Measurements from ENCODE around the gene EHD4.

EHD4 gene

DNA sequence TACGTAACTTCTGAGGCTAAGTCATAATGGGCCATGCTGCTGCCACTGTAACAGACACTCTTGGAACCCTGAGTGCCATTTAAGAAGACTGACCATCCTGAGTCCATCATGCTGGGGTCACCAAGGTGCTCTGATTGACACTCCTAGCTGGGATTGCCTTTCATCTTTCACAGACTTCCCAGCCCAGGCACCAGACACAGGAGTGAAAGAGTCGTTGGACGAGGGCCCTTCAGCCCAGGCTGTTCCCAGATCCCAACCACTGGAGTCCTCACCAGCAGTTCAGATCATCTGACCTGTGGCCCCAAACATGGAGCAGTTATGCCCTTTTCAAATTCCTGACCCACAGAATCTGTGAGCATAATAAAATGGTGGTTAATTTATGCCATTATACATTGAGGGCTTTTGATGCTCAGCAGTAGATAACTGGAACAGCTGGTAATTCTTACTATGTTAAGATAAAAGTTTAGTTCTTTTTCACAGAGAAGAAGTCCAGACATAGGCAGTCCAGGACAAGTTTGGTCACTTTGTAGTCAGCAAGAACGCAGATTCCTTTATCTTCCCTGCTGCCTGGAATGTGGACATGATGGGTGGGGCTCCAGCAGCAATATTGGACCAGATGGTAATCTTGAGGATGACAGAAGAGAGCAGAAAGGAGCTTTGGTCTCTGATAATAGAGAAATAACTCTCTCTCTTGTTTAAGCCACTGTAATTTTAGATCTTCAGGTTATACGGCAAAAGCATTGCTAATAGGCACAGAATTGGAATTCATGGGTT is 7.3 kb upstream of the EHD4 start:
- DNase-seq = no peak

DNA sequence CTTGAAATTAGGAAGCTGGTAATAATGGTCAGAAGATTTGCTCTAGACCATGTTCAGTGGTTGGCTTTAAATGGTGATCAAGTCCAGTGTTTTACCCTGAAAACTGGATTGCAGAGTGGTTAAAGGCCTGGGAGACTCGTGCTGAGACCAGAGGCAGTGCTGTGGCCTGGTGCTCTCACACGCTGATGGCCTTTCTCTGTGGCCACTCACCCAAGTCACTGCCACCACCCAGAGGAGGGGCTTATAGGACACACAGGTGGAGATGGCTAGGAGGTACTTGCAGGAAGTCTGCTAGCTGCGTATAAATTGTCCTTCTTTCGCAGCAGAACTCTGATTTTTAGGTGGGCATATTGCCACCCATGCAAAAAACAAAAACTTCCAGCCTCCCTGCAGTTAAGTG is 6.2 kb upstream of the EHD4 start:
- no peak for DNase-seq

DNA sequence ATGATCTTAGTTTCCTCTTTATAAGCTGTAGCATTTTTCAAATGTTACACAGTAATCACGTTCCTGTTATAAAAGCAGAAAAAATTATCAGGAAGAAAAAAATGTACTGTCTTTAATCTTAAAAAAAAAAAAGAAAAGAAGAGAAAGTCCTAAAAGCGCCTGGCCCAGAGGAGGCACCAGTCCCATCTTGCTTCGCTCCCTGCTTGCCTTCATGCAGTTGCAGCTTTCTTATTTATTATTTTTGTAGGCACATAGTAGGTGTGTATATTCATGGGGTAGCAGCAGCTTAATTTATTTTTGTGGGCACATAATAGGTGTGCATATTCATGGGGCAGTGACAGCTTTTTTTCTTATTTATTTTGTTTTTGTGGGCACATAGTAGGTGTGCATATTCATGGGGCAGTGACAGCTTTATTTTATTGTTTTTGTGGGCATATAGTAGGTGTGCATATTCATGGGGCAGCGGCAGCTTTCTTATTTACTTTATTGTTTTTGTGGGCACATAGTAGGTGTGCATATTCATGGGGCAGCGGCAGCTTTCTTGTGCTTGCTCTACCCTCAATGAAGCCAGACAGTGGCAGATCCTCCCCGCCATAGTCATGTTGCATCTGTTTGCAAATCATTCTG is 5.5 kb upstream of the EHD4 start:
- DNase-seq = no peak

DNA sequence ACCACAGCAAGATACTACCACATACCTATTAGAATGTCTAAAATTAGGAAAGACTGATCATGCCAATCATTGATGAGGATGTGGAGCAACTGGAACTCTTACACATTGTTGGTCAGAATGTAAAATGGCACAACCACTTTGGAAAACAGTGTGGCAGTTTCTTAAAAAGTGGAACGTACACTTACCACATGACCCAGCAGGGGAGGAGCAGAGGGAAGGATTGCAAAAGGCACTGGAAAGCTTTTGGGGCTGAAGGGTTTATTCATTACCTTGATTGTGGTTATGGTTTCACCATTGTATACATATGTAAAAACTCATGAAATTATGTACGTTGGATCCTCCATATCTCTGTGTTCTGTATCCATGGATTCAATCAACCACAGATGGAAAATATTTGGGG is 3.3 kb upstream of the EHD4 start:
- no peak for DNase-seq

DNA sequence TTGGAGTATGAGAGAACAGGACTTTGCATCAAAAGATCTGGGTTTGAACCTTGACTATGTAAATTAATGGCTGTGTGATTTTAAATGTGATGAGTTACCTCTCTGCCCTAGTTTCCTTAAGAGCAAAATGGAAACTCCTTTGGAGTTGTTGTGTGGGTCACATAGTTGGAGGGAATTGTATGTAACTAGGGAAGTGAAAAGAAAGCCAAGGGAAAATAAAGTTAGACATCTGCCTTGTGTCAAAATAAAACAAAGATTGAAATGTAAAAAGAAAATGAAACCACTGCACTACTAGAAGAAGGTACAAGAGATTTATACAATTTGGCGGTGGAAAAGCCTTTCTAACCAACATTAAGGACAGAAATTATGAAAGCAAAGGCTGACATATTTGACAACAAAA is 1.7 kb upstream of the EHD4 start:
- no peak for DNase-seq

DNA sequence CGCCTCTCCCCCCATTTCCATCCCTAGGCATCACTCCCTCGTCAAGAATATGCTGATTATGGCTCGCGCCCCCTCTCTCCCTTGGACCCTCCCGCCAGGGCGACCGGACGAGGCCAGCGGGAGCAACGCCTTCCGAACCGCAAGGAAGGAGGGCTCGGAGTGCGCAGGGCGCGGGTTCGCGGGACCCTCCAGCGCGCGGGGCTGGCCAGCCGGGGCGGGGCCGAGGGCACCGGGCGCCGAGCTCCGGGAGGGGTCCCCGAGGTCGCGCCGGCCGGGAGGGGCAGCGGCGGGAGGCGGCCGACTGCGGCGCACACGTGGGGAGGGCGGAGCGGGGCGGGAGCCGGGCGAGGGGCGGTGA is 483 bp downstream of the EHD4 start:
- no peak for DNase-seq

DNA sequence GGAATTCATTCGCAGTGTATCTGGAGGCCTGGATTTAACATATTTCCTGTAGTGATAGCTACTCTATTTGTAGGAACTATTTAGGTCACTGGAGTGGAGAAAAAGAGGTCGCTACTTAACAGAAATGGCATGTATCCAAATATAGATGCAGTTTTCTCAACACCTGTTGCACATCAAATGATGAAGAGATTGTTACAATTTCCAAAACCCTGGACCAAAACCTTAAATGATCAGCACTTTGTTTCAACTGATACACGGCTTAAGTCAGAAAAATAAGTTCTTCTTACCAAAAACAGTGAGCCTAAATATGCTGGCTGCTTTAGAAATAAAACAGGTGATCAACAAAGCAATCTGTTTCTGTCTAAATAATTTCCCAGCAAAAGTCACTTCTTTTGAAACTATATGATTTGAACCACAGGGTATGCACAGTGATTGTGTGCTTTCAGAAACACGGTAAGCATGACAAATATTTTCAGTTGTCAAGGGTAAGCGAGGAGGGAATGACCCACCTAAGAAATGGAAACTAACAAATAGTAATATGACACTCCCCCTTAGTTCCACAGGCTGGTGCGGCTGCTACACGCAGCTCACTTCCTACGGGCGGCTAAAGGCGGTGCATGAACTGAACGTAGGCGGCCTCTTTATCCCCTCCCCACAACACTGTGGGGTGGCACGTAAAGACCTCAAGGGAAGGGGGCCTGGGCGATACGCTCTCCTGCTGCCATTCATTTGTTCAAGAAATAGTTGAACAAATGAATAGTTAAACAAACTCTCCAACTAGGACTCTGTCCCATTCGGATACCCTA is 1.1 kb downstream of the EHD4 start:
- peak; percentile 50 for DNase-seq

DNA sequence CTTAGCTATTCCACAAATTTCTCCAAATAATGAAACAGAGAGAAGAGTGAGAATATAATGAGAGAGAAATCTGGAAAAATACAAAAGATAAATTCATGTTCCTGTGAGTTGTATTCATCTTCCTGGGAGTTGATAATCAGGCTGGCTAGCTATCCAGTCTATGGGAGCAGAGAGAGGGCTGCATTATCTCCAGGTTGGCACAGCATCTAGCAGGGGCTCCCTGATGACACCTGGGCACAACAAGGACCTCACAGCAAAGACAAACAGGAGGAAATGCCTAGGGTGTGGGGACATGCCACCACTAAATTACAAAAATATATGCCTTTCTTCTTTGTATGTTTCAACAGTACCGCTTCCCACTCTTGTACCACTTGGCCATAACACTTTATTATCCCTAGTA is 1.9 kb downstream of the EHD4 start:
- DNase-seq = no peak

DNA sequence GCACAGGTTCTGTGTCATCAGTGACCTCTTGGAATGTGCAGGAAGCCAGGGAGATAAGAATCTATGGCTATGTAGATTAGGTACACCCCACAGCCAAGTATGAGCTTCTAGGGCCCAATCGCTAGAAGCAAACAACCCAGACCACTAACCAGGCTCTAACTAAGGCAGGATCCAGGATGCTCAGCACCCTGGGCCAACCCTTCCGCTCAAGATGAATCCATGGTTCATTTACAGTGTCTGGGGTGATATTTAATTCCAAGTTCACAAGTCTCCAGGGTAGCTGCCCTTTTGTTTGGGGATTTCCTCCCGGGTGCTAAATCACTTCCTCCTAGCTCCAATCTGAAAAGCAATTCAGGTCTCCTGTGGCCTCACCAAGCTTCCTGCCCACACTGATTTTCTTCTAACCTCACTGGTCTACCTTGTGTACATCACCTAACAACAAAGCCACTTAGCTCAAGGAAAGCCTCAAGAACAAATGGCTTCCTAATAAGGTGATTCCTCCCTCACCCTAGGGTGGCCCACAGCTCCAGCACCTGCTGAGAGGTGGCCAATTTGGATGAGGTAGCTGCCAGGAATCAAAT is 2.4 kb downstream of the EHD4 start:
- DNase-seq = no peak

DNA sequence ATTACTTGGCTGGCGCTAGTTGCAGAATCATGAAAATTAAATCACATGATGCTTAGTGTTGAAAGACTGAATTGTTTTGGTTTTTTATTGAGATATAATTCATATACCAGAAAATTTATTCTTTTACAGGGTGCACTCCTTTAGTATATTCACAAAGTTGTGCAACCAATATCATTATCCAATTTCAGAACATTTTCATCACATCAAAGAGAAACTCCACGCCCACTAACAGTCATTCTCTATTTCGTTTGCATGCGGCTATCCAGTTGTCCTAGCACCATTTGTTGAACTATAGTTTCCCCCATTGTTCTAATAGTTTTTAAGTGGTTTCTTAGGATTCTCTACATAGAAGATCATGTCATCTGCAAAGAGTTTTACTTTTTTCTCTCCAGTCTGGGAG is 3.7 kb downstream of the EHD4 start:
- no peak for DNase-seq

DNA sequence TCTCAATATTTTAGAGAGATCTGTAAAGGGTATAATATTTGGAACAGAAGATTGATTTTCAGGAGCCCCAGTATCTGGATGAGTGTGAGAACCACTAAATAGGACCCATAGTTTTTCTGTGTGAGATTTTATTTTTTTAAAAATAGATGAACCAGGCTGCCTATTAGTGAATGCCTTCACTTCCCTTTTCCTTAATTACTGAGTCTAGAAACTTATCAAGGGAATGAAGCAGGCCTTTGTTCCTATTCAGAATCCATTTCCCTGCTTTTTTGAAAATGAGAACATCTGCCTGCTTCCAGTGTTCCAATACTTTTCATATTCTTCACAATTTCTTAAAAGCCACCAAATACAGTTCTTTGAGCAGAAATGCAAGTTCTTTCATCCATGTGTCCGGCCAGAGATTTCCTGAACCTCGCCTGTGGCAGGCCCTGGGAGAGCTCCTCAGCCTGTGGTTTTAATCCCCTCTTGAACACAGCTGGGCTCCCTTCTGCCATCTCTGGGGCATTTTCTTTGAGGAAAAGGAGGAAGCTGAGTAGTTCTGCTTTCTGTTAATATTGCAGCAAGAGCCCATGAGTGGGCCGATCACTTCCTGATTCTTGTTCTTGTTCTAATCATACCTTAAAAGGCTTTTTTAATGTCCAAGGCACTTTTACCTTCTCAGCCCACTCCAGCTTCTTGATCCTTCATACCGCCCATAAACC is 4.7 kb downstream of the EHD4 start:
- no peak for DNase-seq

DNA sequence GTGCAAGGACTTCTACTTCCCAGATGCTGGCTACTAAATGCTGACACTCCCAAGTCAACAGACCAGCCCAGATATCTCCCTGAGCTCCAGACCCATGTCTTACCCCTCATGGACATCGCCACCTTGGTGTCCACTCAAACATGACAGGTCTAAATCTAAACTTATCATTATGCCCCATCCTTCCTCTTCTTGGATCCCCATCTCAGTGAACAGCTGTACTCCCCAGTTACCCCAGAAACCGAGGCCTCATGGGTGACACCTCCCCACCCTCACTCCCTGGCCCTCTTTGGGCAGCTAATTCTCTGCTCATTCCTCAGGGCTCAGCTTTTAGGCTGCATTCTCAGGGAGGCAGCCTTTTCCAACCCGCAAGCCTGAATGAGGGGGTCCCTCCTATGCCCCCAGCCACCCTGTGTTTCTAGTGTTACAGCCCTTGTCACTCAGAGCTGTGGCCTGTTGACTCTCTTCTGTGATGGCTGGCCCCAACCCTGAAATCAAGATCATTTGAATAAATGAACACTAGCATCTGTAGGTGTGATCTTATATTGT is 5.4 kb downstream of the EHD4 start:
- DNase-seq = no peak

DNA sequence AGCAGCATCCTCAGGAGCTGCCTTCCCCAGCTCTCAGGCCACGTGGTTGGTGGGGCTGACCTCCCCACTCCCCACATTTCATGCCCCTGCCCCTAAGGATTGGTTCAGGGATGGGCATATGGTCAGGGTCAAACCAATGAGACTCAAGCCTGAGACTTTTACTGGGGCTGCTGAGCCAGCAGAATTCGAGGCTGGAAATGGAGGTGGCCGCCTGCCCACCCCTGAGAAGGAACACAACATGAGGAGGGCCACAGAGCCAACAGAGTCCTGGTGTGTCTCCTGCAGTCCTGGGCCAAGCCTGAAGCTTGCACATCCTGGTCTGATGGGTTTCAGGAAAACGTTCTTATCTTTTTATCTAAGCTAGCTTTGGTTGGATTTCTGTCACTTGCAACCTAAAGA is 5.9 kb downstream of the EHD4 start:
- no peak for DNase-seq

DNA sequence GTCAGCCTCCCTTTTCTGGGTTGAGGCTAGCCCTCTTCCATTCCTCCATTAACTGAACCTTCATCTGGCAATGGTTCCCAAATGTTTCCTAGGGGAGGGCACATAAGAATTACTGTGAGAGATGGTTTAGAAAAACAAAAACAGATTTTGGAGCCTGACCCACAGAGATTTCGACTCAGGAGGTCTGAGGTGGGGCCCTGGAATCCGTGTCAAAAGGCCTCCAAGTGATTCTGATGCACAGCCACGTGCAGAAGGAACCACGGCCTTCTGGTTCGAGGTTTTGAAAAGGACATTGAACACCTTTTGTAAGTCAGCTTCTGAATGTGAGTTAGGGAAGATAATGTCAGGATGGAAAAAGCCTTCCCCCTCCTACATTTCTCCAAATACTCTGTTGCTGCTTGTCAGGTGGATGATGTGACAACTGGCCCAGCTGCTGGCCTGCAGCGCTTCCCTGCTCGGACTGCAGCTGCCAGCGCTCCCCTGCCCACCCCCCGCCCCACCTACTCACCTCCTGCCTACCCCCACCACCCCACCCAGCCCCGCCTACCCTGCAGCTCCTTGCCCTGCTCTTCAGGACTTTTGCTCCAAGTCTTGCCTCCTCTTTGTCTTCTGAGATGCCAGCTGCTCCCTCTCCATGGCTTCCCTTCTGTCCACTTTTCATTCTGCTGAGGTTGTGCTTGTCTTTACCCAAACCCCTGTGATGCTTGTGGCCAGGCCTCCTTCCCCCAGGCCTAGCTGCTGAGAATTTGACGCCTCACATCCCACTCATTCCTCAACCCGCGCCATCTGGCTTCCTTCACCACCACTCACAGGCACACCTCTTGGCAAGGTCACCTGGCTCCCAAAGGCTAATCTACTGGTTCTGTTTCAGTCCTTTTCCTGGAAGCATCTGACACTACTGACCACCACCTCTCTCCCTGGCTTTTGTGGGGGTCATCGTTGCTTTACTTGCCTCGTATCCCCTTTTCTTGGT is 6.6 kb downstream of the EHD4 start:
- DNase-seq = peak; percentile 31

DNA sequence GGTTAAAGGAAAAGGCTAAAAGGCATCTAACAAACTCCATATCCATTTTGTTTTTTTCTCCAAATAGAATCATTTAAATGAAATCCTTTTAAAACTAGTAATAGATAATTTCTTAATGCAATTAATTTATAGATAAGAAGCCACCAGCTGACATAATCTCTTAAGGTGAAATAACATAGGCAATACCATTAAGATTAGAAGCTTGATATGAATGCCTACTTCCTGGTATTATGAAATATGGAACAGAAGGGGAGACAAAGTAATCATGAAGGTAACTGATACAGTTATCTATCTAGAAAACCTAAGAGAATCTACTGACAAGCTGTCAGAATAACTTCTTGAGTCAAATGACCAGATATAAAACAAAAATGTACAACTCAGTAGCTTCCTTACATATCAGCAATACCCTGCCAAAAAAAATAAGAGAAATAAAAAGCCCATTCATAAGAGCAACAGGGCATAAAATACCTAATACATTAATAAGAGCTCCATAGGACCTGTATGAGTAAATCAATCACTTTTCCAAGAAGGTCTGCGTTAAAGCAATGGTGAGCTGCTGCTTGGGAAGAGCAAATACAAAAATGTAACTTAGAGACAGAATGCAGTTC is 10.7 kb downstream of the EHD4 start:
- DNase-seq = no peak

DNA sequence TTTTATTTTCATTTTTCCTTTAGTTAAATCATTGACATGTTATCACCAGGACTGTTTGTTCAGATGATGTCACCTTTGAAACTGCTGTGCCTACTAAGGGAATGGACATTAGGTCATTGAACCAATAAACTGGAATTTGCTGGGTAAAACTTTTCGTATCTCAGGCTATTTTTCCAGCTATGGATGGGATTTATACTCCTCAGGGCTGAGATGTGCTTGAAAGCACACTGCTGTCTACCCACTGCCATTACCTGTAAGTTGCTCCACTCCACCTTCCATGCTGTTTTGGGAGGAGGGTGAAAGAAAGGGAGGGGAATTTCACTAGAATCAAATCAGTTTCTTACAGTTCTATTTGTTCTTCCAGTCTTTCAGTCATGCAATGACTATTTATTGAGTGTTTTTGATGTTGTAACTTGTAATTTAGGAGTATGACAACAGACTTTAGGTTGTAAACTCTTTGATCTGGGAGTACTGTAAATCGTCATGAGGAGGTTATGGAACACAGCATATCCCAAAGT is 11.3 kb downstream of the EHD4 start:
- no peak for DNase-seq

DNA sequence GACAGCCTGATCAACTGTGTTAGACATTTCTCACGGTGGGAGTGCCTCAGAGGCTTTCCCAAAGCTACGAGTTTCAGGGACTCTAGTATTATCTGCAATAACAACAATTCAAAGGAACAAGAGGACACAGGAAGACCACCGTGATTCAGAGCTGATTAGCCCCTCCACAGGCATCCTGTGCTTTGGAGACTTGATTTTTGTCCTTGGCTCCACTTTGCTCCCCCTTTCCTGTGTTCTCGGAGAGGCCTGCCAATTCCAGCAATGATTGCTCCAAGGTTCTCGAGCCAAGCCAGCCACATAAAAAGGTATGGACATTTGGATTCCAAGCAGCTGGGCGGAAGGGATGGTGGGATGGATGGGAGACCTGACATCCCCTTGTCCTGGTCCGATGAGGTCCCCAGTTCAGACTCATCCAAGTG is 14.3 kb downstream of the EHD4 start:
- no peak for DNase-seq

DNA sequence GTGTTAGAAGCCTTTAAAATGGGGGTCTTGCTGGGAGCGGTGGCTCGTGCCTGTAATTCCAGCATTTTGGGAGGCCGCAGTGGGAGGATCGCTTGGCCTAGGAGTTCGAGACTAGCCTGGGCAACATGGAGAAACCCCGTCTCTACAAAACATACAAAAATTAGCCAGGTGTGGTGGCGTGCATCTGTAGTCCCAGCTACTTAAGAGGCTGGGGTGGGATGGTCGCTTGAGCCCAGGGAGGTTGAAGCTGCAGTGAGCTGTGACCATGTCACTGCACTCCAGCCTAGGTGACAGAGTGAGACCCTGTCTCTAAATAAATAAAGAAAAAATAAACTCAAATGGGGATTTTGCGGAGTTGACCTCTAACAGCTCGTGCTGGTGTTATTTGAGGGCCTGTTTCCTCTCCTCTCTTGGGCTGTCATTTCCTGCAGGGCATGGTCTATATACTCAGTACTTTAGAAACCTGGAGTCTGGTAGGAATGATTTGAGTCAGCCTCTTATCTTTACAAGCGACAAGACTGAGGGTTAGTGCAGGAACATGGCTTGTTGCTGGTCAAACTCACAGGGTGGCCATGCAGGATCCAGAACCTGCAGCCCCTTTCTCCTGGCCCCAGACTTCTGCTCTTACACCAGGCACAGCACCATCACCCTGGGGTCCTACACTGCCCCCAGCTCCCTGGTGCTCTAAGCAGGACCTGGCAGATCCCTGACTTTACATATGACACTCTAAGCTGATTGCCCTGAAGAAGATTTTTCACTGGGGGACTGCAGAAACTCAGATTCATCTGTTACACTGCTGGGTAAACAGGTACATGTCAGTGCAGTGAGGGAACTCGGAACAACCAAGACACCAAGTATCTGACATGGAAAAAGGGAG is 15.1 kb downstream of the EHD4 start:
- no peak for DNase-seq

DNA sequence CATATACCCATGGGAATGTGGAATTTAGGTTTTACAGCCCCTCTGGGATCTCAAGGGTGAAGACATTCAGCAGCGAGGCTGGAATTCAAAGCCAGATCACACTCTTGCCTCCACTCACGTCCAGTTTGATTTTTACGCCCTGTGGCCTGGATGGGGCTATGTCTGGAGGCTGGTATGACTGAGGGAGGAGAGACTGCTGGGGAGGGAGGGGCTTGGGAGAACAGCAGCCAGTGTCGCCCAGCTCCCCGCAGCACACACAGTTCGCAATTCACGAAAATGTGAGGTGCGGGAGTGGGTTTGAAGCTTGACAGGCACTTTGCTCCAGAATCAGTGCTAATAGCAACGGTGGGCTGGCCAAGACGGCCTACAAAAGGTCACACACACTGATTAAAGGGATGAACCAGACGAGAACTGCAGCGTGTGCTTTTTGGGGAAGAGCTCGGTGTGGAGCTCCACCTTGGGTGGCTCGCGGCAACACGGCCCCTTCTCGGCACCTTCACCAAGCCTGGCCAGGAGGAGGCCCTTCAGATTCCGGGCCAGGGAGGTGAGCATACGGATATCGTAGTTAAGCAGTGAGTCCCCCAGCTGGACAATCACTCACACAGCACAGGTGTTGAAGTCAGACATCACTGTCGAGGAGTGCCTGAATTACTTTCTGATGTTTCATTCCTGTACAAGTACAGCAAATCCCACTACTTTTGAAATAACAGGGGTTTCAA is 16.4 kb downstream of the EHD4 start:
- no peak for DNase-seq
